Activated CD8-positive, alpha-beta T cell treated with anti-CD3 and anti-CD28 coated beads, Interleukin-2, amount 10 ng/mL, durations not matched to agents 7 days and 5 days (primary cell): ENCODE data around the gene GTPBP8. TPM values are rescaled to one million over a fixed set of nuclear protein-coding genes. Genes with fewer than 3 reads are reported as not detected.
"Not testable (repeated sequence)": the region's sequence is repeated elsewhere in the genome, so short reads cannot be mapped to it uniquely, and the experiment has no call there.

Source experiments
- ATAC-seq: fragments of 150-1000 bp; cut with Tn5 transposase; one replicate; pipeline ENCODE4 v1.10.0; 2021; ENCODE audit warnings: moderate library complexity
- CTCF ChIA-PET: fragments of 350-600 bp; sonication (Branson Sonifier 250); formaldehyde crosslinking; loops from one replicate; lab custom pipeline; 2021; ENCODE audit warnings: antibody characterized with exemption; lab: Charles Lee
- POLR2A ChIA-PET: fragments of 350-600 bp; sonication (Branson Sonifier 250); formaldehyde crosslinking; loops from one replicate; lab custom pipeline; 2021; ENCODE audit warnings: antibody characterized with exemption; lab: Charles Lee
- DNase-seq: peaks from one replicate; pipeline ENCODE4 v3.0.0-alpha.2; 2020
- H3K27ac Mint-ChIP-seq: one replicate; pipeline ENCODE4 v1.8.0; 2021; ENCODE audit warnings: mild to moderate bottlenecking, mixed read lengths
- H3K27me3 Mint-ChIP-seq: one replicate; pipeline ENCODE4 v1.8.0; 2021; ENCODE audit warnings: low read depth, mixed read lengths
- H3K36me3 Mint-ChIP-seq: one replicate; pipeline ENCODE4 v1.8.0; 2021; ENCODE audit warnings: low read depth, mixed read lengths
- H3K4me1 Mint-ChIP-seq: one replicate; pipeline ENCODE4 v1.8.0; 2021; ENCODE audit warnings: low read depth, mixed read lengths
- H3K4me3 Mint-ChIP-seq: one replicate; pipeline ENCODE4 v1.8.0; 2021; ENCODE audit warnings: mild to moderate bottlenecking, mixed read lengths
- H3K9me3 Mint-ChIP-seq: one replicate; pipeline ENCODE4 v1.8.0; 2022; ENCODE audit warnings: mixed read lengths; ENCODE audit not compliant: insufficient read depth
- total RNA-seq, 2 experiments: library from RNA; stranded (reverse); gene quantifications; one replicate each; pipeline ENCODE4 v1.2.3, GENCODE V29; 2021

The GTPBP8 gene
- total RNA-seq, 2 experiments from 2014 or later, result 24.3 to 24.5 TPM

- ChIA-PET CTCF (interaction anchor here (0.8 to 1.3 kb wide), 5 partner anchors 10 to 439 kb away, joined by 3 to 6 read pairs (median 3); no protein-coding TSS in a partner anchor), POLR2A (no interaction called here)
- Mint-ChIP-seq H3K27me3 (no peaks in the 10 kb centered on the region), H3K4me1 (peaks cover 30% of the 10 kb centered on the region), H3K36me3 (peaks cover 6% of the 10 kb centered on the region), H3K9me3 (no peaks in the 10 kb centered on the region), H3K27ac (no peak overlapping the region), H3K4me3 (no peak overlapping the region)
- ATAC-seq, result no peak
- no peak for DNase-seq
Measured at GRCh38 chr3:113021471-113021870, 30.7 kb downstream of the GTPBP8 start.

GRCh38 chr3:113034011-113034410, 43.2 kb downstream of the GTPBP8 start:
- DNase-seq (no peak), ATAC-seq (no peak)
- no peaks in the 10 kb centered on the region for H3K27me3 Mint-ChIP-seq
- H3K27ac Mint-ChIP-seq, result no peak overlapping the region
- no peaks in the 10 kb centered on the region for H3K4me1 Mint-ChIP-seq
- H3K9me3 Mint-ChIP-seq, result no peaks in the 10 kb centered on the region
- ChIA-PET CTCF (interaction anchor here (0.8 to 1.5 kb wide), 3 partner anchors 19 to 392 kb away, joined by 3 to 5 read pairs (median 4); no protein-coding TSS in a partner anchor), POLR2A (interaction anchor here (0.6 kb wide), 1 partner anchor 465 kb away, joined by 3 read pairs; no protein-coding TSS in a partner anchor)
- H3K4me3 Mint-ChIP-seq, result no peak overlapping the region
- no peaks in the 10 kb centered on the region for H3K36me3 Mint-ChIP-seq

GRCh38 chr3:113035387-113035982, 44.7 kb downstream of the GTPBP8 start:
- ATAC-seq (peak; percentile 72), DNase-seq (peak; percentile 56)
- no peaks in the 10 kb centered on the region for H3K9me3 Mint-ChIP-seq
- no peaks in the 10 kb centered on the region for H3K4me1 Mint-ChIP-seq
- no peak overlapping the region for H3K27ac Mint-ChIP-seq
- no peaks in the 10 kb centered on the region for H3K27me3 Mint-ChIP-seq
- POLR2A ChIA-PET, result no interaction called here
- H3K36me3 Mint-ChIP-seq, result no peaks in the 10 kb centered on the region
- H3K4me3 Mint-ChIP-seq, result no peak overlapping the region
- CTCF ChIA-PET, result interaction anchor here (0.6 to 2.9 kb wide), 16 partner anchors 8 to 452 kb away, joined by 3 to 21 read pairs (median 4); partner anchors contain the start of gene GTPBP8

GRCh38 chr3:113038328-113038727, 47.5 kb downstream of the GTPBP8 start:
- H3K27me3 Mint-ChIP-seq, result no peaks in the 10 kb centered on the region
- no peaks in the 10 kb centered on the region for H3K9me3 Mint-ChIP-seq
- CTCF ChIA-PET, result no interaction called here
- no peaks in the 10 kb centered on the region for H3K4me1 Mint-ChIP-seq
- H3K27ac Mint-ChIP-seq, result no peak overlapping the region
- no peak for DNase-seq
- ATAC-seq, result no peak
- no peaks in the 10 kb centered on the region for H3K36me3 Mint-ChIP-seq
- no peak overlapping the region for H3K4me3 Mint-ChIP-seq
- POLR2A ChIA-PET, result no interaction called here

DNA sequence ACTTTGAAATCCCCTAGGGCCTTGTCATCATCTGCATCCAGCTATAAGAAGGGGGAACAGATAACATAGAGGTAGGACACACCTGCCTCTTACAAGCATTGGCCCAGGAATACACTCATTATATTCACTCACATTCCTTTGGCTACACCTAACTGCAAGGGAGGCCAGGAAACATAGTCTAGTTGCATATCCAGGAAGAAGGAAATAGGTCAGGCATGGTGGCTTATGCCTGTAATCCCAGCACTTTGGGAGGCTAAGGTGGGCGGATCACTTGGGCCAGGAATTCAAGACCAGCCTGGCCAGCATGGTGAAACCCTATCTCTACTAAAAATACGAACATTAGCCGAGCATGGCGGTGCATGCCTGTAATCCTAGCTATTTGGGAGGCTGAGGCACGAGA, 48.8 kb downstream of the GTPBP8 start:
- ATAC-seq (no peak), DNase-seq (no peak)
- Mint-ChIP-seq H3K36me3 (no peaks in the 10 kb centered on the region), H3K4me1 (no peaks in the 10 kb centered on the region), H3K27me3 (no peaks in the 10 kb centered on the region), H3K4me3 (no peak overlapping the region), H3K9me3 (no peaks in the 10 kb centered on the region), H3K27ac (no peak overlapping the region)
- ChIA-PET POLR2A (no interaction called here), CTCF (no interaction called here)

GRCh38 chr3:113040231-113040630, 49.4 kb downstream of the GTPBP8 start:
- peaks cover 2% of the 10 kb centered on the region for H3K36me3 Mint-ChIP-seq
- no peaks in the 10 kb centered on the region for H3K27me3 Mint-ChIP-seq
- no peak for DNase-seq
- H3K4me1 Mint-ChIP-seq, result peaks cover 3% of the 10 kb centered on the region
- no peak overlapping the region for H3K27ac Mint-ChIP-seq
- peaks cover 2% of the 10 kb centered on the region for H3K9me3 Mint-ChIP-seq
- ChIA-PET CTCF (no interaction called here), POLR2A (no interaction called here)
- no peak for ATAC-seq
- no peak overlapping the region for H3K4me3 Mint-ChIP-seq

DNA sequence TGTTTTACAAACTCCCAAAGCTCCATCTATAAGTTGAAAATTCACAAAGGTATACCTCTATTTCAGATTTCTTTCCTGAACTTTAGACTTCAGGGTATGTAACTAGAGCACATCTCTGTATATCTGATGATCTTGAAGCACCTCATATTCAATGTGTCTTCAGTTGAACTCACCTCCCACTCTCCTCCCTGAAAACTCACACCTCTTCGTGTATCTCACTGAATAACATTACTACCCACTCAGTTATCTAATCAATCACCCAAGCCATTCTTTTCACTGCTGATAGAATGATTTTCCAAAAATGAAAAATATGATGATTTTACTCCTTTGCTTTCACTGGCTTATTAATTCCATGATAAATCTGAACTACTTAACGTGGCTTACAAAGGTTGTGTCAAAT, 52.9 kb downstream of the GTPBP8 start:
- CTCF ChIA-PET, result interaction anchor here (1.0 kb wide), 1 partner anchor 8 kb away, joined by 4 read pairs; no protein-coding TSS in a partner anchor
- peaks cover 5% of the 10 kb centered on the region for H3K4me1 Mint-ChIP-seq
- DNase-seq (no peak), ATAC-seq (no peak)
- POLR2A ChIA-PET, result no interaction called here
- H3K36me3 Mint-ChIP-seq, result peaks cover 5% of the 10 kb centered on the region
- H3K27ac Mint-ChIP-seq, result no peak overlapping the region
- H3K27me3 Mint-ChIP-seq, result no peaks in the 10 kb centered on the region
- H3K9me3 Mint-ChIP-seq, result peaks cover 5% of the 10 kb centered on the region
- no peak overlapping the region for H3K4me3 Mint-ChIP-seq

DNA sequence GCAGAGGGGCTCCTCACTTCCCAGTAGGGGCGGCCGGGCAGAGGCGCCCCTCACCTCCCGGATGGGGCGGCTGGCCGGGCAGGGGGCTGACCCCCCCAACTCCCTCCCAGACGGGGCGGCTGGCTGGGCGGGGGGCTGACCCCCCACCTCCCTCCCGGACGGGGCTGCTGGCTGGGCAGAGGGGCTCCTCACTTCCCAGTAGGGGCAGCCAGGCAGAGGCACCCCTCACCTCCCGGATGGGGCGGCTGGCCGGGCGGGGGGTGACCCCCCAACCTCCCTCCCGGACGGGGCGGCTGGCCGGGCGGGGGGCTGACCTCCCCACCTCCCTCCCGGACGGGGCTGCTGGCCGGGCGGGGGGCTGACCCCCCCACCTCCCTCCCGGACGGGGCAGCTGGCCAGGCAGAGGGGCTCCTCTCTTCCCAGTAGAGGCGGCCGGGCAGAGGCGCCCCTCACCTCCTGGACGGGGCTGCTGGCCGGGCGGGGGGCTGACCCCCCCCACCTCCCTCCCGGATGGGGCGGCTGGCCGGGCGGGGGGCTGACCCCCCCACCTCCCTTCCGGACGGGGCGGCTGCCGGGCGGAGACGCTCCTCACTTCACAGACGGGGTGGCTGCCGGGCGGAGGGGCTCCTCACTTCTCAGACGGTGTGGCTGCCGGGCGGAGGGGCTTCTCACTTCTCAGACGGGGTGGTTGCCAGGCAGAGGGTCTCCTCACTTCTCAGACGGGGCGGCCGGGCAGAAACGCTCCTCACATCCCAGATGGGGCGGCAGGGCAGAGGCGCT, 55.6 kb downstream of the GTPBP8 start:
- POLR2A ChIA-PET, H3K9me3 Mint-ChIP-seq, H3K27ac Mint-ChIP-seq: not testable (repeated sequence)

GRCh38 chr3:113051302-113051711, 60.5 kb downstream of the GTPBP8 start:
- Mint-ChIP-seq H3K27me3 (no peaks in the 10 kb centered on the region), H3K36me3 (peaks cover 2% of the 10 kb centered on the region), H3K4me1 (peaks cover 2% of the 10 kb centered on the region), H3K9me3 (no peaks in the 10 kb centered on the region), H3K4me3 (no peak overlapping the region), H3K27ac (no peak overlapping the region)
- POLR2A ChIA-PET, result interaction anchor here (0.6 kb wide), 1 partner anchor 19 kb away, joined by 3 read pairs; no protein-coding TSS in a partner anchor
- CTCF ChIA-PET, result interaction anchor here (0.6 to 7.9 kb wide), 5 partner anchors 15 to 408 kb away, joined by 3 to 62 read pairs (median 3); no protein-coding TSS in a partner anchor
- DNase-seq, result peak; percentile 92
- ATAC-seq, result peak; percentile 99

More for the DNA sequence above, 55.6 kb downstream of the GTPBP8 start:
- H3K27me3 Mint-ChIP-seq, ATAC-seq, DNase-seq, H3K4me1 Mint-ChIP-seq, H3K36me3 Mint-ChIP-seq, H3K4me3 Mint-ChIP-seq, CTCF ChIA-PET: not testable (repeated sequence)

Other genes with a start within 250 kb of the GTPBP8 start
- gene CD200R1L, start 144.1 kb upstream of the GTPBP8 start, total RNA-seq, result not detected
- gene CD200R1, start 15.9 kb upstream of the GTPBP8 start, total RNA-seq, result 1 to 10 TPM; 6.4 to 7.8 TPM
- not detected for gene BOC, start 220.6 kb downstream of the GTPBP8 start, total RNA-seq